Panc1 (cell line): ENCODE measurements around the gene DHX57. TPM values are rescaled to one million over a fixed set of nuclear protein-coding genes. Genes with fewer than 3 reads are reported as not detected.

Source experiments
- ATAC-seq: fragments of 200-7000 bp; cut with Tn5 transposase; 2 replicates; pipeline ENCODE4 v1.9.1; 2020; ENCODE audit warnings: mild to moderate bottlenecking, moderate library complexity
- BruUV-seq: library from RNA; stranded (reverse); fragments of 400-500 nt; replicated peaks from 2 replicates; lab custom pipeline; 2021; lab: Mats Ljungman, UMichigan
- CTCF ChIA-PET: fragments of 300-600 bp; sonication (Branson Sonifier 250); formaldehyde crosslinking; loops from one replicate; lab custom pipeline; 2022; ENCODE audit warnings: antibody characterized with exemption; lab: Charles Lee
- POLR2A ChIA-PET: fragments of 300-600 bp; sonication (Branson Sonifier 250); formaldehyde crosslinking; loops from one replicate; lab custom pipeline; 2022; ENCODE audit warnings: antibody characterized with exemption; lab: Charles Lee
- DNase-seq: peaks from one replicate; pipeline ENCODE4 v3.0.0-alpha.2; 2010; ENCODE audit warnings: low read depth, low spot score
- H3K27ac ChIP-seq: 2 replicates; pipeline ENCODE4 v1.5.1; 2011; ENCODE audit warnings: mild to moderate bottlenecking, low read length, inconsistent platforms
- H3K27me3 ChIP-seq: fragments of 200-500 bp; sonication (Bioruptor generic); 2 replicates; pipeline ENCODE4 v1.6.0; 2014; ENCODE audit warnings: low read length, inconsistent platforms; ENCODE audit not compliant: control insufficient read depth, insufficient read depth
- H3K36me3 ChIP-seq: fragments of 200-500 bp; sonication (Bioruptor generic); 2 replicates; pipeline ENCODE4 v1.5.1; 2014; ENCODE audit warnings: inconsistent platforms, mild to moderate bottlenecking, low read length, moderate library complexity; ENCODE audit not compliant: control insufficient read depth, insufficient read depth
- H3K4me1 ChIP-seq: 2 replicates; pipeline ENCODE4 v1.5.1; 2011; ENCODE audit warnings: inconsistent platforms, mild to moderate bottlenecking, low read length, moderate library complexity; ENCODE audit not compliant: control insufficient read depth, insufficient read depth
- H3K4me3 ChIP-seq, 2 experiments: 2 replicates each; pipeline ENCODE4 v1.5.1; 2011 to 2012; ENCODE audit warnings: low read depth in 2 of 2, low read length in 2 of 2, mild to moderate bottlenecking in 2 of 2, inconsistent platforms in 1 of 2, moderate library complexity in 1 of 2
- H3K9me3 ChIP-seq: fragments of 200-500 bp; sonication (Bioruptor generic); 2 replicates; pipeline ENCODE4 v1.5.1; 2014; ENCODE audit warnings: low read depth, mild to moderate bottlenecking, inconsistent platforms, low read length, moderate library complexity; ENCODE audit not compliant: control insufficient read depth, insufficient read depth
- POLR2AphosphoS5 ChIP-seq: IDR thresholded peaks from 2 replicates; pipeline ENCODE4 v1.6.1; 2012; ENCODE audit warnings: mild to moderate bottlenecking, low read depth, low read length, moderate library complexity
- SIN3A ChIP-seq: IDR thresholded peaks from 2 replicates; pipeline ENCODE4 v1.6.1; 2012; ENCODE audit warnings: low read depth, mild to moderate bottlenecking, low read length, moderate library complexity, borderline replicate concordance; ENCODE audit not compliant: insufficient read depth
- TCF7L2 ChIP-seq: IDR thresholded peaks from 2 replicates; pipeline ENCODE4 v1.6.1; 2011; ENCODE audit warnings: mild to moderate bottlenecking, low read depth, low read length, inconsistent platforms
- in situ Hi-C: cut with HindIII; loops from 2 replicates; pipeline ENCODE4 v1.10.0; 2016; ENCODE audit warnings: low sequenced_read_pairs, low pct_unique_long_range_greater_than_20kb
- intact Hi-C: fragments of 100-400 bp; cut with micrococcal nuclease; formaldehyde crosslinking; loops from one replicate; pipeline ENCODE4 v1.10.0; 2022; ENCODE audit not compliant: unreplicated experiment
- total RNA-seq: library from RNA; stranded (reverse); gene quantifications from one replicate; pipeline ENCODE4 v1.2.1, GENCODE V29; 2021; ENCODE audit not compliant: unreplicated experiment
- TF ChIP-seq, protein P1 (sequence below), 2 experiments: IDR thresholded peaks; 2 replicates each; pipeline ENCODE4 v1.6.1; 2011 to 2012; ENCODE audit warnings: low read depth in 2 of 2, control low read depth in 1 of 2, low read length in 1 of 2, mild to moderate bottlenecking in 1 of 2, moderate library complexity in 1 of 2; ENCODE audit not compliant: insufficient read depth in 1 of 2
- TF ChIP-seq, protein P2 (sequence below): fragments of 450-650 bp; IDR thresholded peaks from 2 replicates; pipeline ENCODE4 v1.5.1; 2017; ENCODE audit warnings: mild to moderate bottlenecking

The DHX57 gene
- total RNA-seq, 1 experiment from 2014 or later: 20.6 TPM

DNA sequence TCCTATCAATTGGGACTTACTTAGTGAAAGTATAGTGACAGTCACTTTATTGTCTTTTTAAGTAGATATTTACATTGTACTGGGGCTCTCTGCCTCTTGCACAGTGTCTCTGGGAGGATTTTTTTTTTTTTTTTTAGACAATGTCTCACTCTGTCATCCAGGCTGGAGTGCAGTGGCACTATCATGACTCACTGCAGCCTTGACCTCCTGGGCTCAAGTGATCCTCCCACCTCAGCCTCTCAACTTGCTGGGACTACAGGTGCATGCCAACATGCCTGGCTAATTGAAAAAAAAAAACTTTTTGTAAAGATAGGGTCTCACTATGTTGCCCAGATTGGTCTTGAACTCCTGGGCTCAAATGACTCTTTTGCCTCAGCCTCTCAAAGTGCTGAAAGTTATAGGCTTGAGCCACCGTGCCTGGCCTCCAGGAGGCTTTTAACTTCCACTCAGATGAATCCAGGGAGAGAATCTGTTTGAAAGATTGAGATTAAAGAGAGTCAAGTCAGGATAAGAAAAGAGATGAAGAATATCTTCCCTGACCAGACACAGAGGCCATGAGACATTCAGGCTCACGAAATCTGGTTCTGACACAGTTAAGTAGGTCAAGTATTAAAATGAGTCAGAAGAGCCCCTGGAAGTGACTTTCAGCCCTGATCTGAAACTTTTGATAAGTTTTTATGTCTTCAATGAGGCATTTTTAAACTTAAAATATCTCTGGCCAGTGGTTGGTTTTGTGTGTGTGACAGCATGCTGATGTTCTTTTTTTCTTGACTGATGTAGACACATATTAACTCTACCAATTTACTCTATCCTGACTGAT is 32.2 kb upstream of the DHX57 start:
- H3K27ac ChIP-seq: no peak overlapping the region
- no peaks in the 10 kb centered on the region for H3K36me3 ChIP-seq
- intact Hi-C loops: no loop called here
- H3K4me1 ChIP-seq: no peaks in the 10 kb centered on the region
- H3K4me3 ChIP-seq: no peak overlapping the region
- no peak for DNase-seq
- H3K9me3 ChIP-seq: no peaks in the 10 kb centered on the region
- CTCF ChIA-PET: no interaction called here
- no peak for TF ChIP-seq TCF7L2
- TF ChIP-seq, protein P1, sequence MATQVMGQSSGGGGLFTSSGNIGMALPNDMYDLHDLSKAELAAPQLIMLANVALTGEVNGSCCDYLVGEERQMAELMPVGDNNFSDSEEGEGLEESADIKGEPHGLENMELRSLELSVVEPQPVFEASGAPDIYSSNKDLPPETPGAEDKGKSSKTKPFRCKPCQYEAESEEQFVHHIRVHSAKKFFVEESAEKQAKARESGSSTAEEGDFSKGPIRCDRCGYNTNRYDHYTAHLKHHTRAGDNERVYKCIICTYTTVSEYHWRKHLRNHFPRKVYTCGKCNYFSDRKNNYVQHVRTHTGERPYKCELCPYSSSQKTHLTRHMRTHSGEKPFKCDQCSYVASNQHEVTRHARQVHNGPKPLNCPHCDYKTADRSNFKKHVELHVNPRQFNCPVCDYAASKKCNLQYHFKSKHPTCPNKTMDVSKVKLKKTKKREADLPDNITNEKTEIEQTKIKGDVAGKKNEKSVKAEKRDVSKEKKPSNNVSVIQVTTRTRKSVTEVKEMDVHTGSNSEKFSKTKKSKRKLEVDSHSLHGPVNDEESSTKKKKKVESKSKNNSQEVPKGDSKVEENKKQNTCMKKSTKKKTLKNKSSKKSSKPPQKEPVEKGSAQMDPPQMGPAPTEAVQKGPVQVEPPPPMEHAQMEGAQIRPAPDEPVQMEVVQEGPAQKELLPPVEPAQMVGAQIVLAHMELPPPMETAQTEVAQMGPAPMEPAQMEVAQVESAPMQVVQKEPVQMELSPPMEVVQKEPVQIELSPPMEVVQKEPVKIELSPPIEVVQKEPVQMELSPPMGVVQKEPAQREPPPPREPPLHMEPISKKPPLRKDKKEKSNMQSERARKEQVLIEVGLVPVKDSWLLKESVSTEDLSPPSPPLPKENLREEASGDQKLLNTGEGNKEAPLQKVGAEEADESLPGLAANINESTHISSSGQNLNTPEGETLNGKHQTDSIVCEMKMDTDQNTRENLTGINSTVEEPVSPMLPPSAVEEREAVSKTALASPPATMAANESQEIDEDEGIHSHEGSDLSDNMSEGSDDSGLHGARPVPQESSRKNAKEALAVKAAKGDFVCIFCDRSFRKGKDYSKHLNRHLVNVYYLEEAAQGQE (IDR thresholded peaks at IDR 0.05; ENCODE audit: insufficient read depth in 1 of 2, low read depth in 2 of 2, low read length in 1 of 2): no peak
- TF ChIP-seq, protein P2, sequence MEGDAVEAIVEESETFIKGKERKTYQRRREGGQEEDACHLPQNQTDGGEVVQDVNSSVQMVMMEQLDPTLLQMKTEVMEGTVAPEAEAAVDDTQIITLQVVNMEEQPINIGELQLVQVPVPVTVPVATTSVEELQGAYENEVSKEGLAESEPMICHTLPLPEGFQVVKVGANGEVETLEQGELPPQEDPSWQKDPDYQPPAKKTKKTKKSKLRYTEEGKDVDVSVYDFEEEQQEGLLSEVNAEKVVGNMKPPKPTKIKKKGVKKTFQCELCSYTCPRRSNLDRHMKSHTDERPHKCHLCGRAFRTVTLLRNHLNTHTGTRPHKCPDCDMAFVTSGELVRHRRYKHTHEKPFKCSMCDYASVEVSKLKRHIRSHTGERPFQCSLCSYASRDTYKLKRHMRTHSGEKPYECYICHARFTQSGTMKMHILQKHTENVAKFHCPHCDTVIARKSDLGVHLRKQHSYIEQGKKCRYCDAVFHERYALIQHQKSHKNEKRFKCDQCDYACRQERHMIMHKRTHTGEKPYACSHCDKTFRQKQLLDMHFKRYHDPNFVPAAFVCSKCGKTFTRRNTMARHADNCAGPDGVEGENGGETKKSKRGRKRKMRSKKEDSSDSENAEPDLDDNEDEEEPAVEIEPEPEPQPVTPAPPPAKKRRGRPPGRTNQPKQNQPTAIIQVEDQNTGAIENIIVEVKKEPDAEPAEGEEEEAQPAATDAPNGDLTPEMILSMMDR: no peak
- no peak for TF ChIP-seq SIN3A
- no peak for TF ChIP-seq POLR2AphosphoS5
- ATAC-seq: no peak
- POLR2A ChIA-PET: no interaction called here
- no TSS peak for BruUV-seq
- H3K27me3 ChIP-seq: no peaks in the 10 kb centered on the region
- in situ Hi-C loops: no loop called here

DNA sequence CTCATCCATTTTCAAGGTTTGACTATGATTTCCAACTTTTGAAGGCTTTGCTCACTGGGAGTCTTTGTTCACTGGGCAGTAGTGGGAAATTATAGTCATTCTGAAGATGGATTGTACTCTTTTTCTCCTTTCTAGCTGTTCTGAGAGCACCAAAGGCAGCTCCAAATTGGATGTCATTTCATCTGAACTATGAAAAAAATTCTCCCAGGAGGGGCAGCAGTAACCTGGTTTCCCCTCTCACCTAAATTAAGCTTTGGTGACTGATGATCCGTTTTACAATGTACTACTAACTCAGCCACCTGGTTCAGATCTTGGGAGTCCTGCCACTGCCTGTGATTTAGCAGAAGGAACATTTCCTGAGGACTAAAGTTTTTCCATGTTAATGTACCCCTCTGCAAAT is 31.5 kb upstream of the DHX57 start:
- in situ Hi-C loops (no loop called here), intact Hi-C loops (no loop called here)
- Histone ChIP-seq H3K4me1 (no peaks in the 10 kb centered on the region), H3K36me3 (no peaks in the 10 kb centered on the region), H3K27me3 (no peaks in the 10 kb centered on the region), H3K27ac (no peak overlapping the region), H3K9me3 (no peaks in the 10 kb centered on the region), H3K4me3 (no peak overlapping the region)
- CTCF ChIA-PET: no interaction called here
- POLR2A ChIA-PET: no interaction called here
- no TSS peak for BruUV-seq
- ATAC-seq: no peak
- DNase-seq: no peak
- TF ChIP-seq, protein P1 (IDR thresholded peaks at IDR 0.05; ENCODE audit: insufficient read depth in 1 of 2, low read depth in 2 of 2, low read length in 1 of 2): no peak
- TF ChIP-seq POLR2AphosphoS5 (no peak), TCF7L2 (no peak), SIN3A (no peak)
- TF ChIP-seq, protein P2: no peak
